ENCODE measurements around the gene SERTAD1.

DNA sequence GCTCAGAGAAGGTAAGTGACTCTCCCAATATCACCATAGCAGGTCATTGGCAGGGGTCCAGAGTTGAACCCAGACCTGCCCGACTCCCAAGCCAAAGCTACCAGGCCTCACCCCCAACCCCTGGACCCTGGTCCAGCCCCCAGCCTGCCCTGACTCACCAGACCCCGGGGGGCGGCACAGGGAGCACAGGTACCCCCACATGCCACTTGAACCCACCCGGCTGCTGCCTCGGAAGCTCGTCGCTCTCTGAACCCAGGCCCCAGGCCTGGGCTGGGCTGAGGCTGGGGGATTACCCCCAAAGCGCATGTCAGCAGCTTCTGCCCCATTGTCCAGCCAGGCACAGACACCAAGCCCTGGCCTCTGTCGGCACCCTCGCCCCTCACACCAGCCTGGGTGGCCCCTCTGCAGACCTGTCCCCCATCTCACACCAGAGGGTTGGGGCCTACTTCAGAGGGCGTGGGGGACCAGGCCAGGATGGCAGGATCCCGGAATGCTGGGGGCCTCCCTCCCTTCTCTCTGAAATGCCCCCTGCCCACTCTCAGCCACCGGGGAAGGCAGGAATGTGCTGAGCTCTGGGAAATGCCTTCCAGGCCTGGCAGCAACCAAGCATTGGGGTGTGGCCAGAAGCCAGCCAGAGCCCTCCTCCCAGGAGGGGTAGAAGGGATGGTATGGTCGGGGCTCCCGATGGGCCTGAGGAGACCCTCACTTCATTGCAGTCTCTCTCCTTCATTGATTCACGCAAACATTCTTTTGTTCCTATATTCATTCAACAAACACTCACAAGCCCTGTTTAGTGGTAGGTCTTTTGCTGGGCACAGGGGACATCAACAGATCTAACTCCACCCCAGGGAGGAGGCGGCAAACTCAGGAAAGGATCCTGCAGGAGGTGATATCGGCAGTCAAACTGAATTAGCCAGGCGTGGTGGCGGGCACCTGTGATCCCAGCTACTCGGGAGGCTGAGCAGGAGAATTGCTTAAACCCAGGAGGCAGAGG, 11.0 kb downstream of the SERTAD1 start:
- TF ChIP-seq, protein P1, sequence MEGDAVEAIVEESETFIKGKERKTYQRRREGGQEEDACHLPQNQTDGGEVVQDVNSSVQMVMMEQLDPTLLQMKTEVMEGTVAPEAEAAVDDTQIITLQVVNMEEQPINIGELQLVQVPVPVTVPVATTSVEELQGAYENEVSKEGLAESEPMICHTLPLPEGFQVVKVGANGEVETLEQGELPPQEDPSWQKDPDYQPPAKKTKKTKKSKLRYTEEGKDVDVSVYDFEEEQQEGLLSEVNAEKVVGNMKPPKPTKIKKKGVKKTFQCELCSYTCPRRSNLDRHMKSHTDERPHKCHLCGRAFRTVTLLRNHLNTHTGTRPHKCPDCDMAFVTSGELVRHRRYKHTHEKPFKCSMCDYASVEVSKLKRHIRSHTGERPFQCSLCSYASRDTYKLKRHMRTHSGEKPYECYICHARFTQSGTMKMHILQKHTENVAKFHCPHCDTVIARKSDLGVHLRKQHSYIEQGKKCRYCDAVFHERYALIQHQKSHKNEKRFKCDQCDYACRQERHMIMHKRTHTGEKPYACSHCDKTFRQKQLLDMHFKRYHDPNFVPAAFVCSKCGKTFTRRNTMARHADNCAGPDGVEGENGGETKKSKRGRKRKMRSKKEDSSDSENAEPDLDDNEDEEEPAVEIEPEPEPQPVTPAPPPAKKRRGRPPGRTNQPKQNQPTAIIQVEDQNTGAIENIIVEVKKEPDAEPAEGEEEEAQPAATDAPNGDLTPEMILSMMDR (IDR thresholded peaks at IDR 0.05; ENCODE audit: insufficient read depth, low read length, poor library complexity, severe bottlenecking) = no peak
- no peak for TF ChIP-seq EZH2phosphoT487 (conservative IDR thresholded peaks at IDR 0.05; ENCODE audit: low read length)

Data from SU-DHL-6 (cell line).